ENCODE results near the gene LRSAM1. TPM values are rescaled to one million over a fixed set of nuclear protein-coding genes. Genes with fewer than 3 reads are reported as not detected.

Gene LRSAM1
- total RNA-seq, 3 donors from 2014 or later = 16.8 to 29.0 (median 17.9) TPM

DNA sequence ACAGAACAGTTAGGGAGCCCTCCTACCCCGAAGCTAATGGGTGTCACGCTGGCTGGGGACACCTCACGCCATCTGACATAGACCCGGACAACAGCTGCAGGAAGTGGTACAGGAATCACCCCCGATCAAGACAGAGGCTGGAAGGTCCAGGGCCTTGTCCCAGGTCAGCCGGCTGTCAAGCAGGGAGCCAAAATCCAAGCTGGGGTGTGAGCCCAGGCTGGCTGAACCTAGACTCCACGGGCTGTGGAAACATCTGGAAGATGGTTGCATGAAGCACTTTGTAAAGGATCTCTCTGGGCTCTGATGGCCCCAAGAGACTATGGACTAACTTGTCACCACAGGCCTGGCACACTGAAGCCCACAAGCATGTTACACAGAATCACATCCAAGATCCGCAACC is 91.9 kb downstream of the LRSAM1 start:
- DNase-seq = no peak
- TF ChIP-seq, protein P1, sequence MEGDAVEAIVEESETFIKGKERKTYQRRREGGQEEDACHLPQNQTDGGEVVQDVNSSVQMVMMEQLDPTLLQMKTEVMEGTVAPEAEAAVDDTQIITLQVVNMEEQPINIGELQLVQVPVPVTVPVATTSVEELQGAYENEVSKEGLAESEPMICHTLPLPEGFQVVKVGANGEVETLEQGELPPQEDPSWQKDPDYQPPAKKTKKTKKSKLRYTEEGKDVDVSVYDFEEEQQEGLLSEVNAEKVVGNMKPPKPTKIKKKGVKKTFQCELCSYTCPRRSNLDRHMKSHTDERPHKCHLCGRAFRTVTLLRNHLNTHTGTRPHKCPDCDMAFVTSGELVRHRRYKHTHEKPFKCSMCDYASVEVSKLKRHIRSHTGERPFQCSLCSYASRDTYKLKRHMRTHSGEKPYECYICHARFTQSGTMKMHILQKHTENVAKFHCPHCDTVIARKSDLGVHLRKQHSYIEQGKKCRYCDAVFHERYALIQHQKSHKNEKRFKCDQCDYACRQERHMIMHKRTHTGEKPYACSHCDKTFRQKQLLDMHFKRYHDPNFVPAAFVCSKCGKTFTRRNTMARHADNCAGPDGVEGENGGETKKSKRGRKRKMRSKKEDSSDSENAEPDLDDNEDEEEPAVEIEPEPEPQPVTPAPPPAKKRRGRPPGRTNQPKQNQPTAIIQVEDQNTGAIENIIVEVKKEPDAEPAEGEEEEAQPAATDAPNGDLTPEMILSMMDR (IDR thresholded peaks at IDR 0.05) = no peak
- H3K4me3 ChIP-seq = no peak overlapping the region
- H3K36me3 ChIP-seq (ENCODE audit: low read depth) = no peaks in the 10 kb centered on the region
- intact Hi-C loops (cut with DNase I, micrococcal nuclease) = no loop called here
- H3K9me3 ChIP-seq = no peaks in the 10 kb centered on the region
- H3K4me1 ChIP-seq (ENCODE audit: low read depth) = peaks cover 42% of the 10 kb centered on the region
- ATAC-seq = no peak

DNA sequence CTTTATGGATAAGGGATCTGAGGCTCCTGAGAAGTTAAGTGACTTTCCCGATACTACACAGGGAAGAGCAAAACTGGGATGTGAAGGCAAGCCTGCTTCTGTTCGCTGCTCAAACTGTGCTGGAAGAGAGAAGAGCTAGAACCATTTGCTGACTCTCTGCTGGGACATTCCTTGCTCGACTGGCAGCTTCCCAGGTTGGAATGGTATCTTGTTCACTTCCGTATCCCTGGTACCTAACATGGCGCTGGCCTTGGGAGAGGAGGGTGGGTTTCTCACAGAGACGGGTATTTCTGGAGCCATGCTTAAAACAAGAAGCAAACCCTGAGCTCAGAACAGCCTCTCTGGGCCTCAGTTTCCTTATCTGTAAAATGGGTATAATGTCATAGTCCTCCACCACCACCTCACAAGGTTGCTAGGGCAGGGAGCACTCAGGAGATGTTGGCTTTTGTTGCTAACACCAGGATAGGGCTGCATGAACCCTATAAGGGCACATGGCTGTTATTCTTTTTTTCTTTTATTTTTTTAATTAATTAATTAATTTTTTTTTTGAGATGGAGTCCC is 92.7 kb downstream of the LRSAM1 start:
- intact Hi-C loops (cut with DNase I, micrococcal nuclease) = no loop called here
- no peak overlapping the region for H3K4me3 ChIP-seq
- ATAC-seq (no peak), DNase-seq (no peak)
- no peaks in the 10 kb centered on the region for H3K9me3 ChIP-seq
- no peaks in the 10 kb centered on the region for H3K36me3 ChIP-seq (ENCODE audit: low read depth)
- H3K4me1 ChIP-seq (ENCODE audit: low read depth) = peaks cover 41% of the 10 kb centered on the region
- TF ChIP-seq, protein P1 (IDR thresholded peaks at IDR 0.05) = no peak

DNA sequence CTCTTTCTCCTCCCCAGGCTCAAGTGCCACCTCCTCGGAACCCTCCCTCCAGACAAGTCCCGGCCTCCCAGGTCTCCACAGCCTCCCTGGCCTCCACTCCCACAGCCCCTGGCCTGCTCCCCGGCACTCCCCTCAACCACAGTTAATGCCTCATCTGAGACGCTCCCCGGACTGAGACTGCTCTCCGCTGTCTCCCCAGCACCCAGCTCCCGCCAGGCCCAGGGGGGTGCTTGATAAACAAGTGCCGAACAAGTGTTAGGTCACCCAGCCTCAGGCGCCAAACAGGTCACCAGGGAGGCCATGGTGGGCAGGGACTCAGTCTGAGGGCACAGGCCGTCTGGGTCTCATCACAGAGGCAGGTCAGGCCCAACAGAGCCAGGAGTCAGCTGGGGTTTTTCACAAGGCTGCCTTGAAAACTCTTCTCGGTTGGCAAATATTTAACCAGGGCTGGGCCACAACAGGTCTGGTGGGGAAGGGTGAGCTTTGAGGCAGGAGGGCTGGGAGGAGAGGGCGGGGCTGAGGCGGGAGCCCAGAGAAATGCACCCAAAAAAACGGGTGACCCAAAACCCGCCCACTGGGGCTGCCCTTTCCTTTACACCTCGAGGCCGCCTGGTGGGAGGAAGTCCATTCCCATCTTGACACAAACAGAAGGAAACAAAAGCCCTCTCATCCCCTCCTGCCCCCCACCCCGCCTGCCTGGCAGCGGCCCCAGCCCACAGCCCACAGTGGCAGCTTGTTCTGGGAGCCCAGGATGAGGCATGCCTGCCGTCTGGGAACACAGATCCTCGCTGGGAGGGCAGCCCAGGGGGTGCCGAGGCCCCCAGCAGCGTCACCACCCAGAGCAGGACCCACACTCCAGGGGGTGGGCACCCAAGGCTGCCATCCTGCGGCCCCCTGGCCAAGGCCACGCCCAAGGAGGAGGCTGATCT is 94.2 kb downstream of the LRSAM1 start:
- Histone ChIP-seq H3K4me3 (no peak overlapping the region), H3K36me3 (ENCODE audit: low read depth) (no peaks in the 10 kb centered on the region), H3K4me1 (ENCODE audit: low read depth) (peaks cover 48% of the 10 kb centered on the region), H3K9me3 (no peaks in the 10 kb centered on the region)
- DNase-seq (peak; percentile 73 to 79 (median 77)), ATAC-seq (peak; percentile 85)
- TF ChIP-seq, protein P1 (IDR thresholded peaks at IDR 0.05) = no peak
- intact Hi-C loops (cut with DNase I, micrococcal nuclease) = no loop called here

DNA sequence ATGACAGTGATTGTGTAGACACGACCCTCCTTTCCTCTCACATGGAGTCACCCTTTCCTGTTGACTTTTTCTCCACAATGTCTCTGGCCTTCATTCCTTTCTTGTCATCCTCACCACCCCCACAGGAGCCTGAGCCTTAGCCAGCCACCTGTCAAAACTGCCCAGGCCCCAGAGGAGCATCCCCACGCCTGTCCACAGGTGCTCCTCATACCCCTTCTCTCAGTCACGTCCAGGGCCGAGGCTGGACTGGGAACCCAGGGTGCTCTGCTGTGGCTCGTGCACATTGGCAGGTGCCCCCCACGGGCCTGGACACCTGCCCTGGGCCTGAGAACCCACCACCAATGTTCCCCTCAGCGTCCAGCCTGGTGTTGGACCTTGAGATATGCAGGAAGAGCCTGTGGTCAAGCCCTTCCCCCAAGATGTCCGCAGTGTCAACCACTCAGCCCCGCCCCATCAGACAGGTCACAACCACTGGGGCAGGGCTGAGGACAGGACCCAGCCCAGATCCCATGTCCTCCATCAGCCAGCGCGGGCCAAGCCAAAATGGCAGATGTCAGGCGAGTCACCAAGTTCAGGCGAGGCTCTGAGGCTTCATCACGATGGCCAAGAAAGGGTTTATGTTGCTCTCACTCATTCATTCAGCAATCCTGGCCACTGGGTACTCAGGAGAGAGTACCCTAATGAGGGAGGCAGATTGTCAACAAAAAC is 95.0 kb downstream of the LRSAM1 start:
- no peak overlapping the region for H3K4me3 ChIP-seq
- peaks cover 42% of the 10 kb centered on the region for H3K4me1 ChIP-seq (ENCODE audit: low read depth)
- peak; percentile 39 for ATAC-seq

DNA sequence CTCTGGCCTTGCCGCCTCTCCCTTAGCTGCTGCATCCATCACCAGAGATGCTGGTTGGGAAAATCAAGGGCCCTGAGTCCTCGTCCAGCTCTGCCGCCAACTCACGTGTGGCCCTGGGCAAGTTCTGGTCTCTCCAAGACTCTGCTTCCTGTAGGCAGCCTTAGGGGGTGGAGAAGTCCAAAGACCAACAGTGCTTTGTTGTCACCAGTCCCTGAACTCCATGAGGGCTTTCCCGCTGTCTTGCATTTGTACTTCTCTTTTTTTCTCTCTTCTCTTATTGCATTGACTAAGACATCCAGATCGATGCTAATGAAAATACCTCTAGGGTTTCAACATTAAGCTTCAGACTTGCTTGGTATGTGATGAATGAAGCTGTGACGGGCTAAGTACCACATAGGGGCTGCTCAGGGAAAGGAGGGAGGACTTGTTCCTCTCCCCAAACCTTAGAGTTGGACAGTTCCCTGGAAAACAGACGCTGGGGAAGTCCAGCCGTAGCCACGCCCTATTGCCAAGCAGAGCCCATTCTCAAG is 97.1 kb downstream of the LRSAM1 start:
- Histone ChIP-seq H3K36me3 (ENCODE audit: low read depth) (no peaks in the 10 kb centered on the region), H3K4me3 (no peak overlapping the region), H3K9me3 (no peaks in the 10 kb centered on the region), H3K4me1 (ENCODE audit: low read depth) (peaks cover 49% of the 10 kb centered on the region)
- intact Hi-C loops (cut with DNase I, micrococcal nuclease) = no loop called here
- DNase-seq = no peak
- TF ChIP-seq, protein P1 (IDR thresholded peaks at IDR 0.05) = no peak
- ATAC-seq = no peak

More for the DNA sequence above, 95.0 kb downstream of the LRSAM1 start:
- H3K36me3 ChIP-seq (ENCODE audit: low read depth) = no peaks in the 10 kb centered on the region
- H3K9me3 ChIP-seq = no peaks in the 10 kb centered on the region
- peak in 1 of 3 donors; percentile 31 for DNase-seq
- TF ChIP-seq, protein P1 (IDR thresholded peaks at IDR 0.05) = no peak
- intact Hi-C loops (cut with DNase I, micrococcal nuclease) = no loop called here
